Esophagus muscularis mucosa (tissue), 4 donors: ENCODE data around the gene KCNAB2. TPM values are rescaled to one million over a fixed set of nuclear protein-coding genes. Genes with fewer than 3 reads are reported as not detected.

Experiments
- DNase-seq: peaks from one replicate; pipeline ENCODE4 v3.0.0-alpha.2; 2017; ENCODE audit errors: extremely low spot score
- H3K27ac ChIP-seq, 4 donors: fragments of 200-600 bp; sonication (generic); replicated peaks in 1 of 4; 1 replicate in 3 of 4; 2 replicates in 1 of 4; pipeline ENCODE4 v1.5.1; 2016 to 2019; ENCODE audit warnings: mild to moderate bottlenecking in 1 of 4
- H3K27me3 ChIP-seq, 4 donors: fragments of 200-600 bp; sonication (generic); one replicate each; pipeline versions ENCODE4 v1.5.1 to v1.6.0; 2016 to 2019
- H3K36me3 ChIP-seq, 4 donors: fragments of 200-600 bp; sonication (generic); one replicate each; pipeline ENCODE4 v1.5.1; 2016 to 2019
- H3K4me1 ChIP-seq, 4 donors: fragments of 200-600 bp; sonication (generic); one replicate each; pipeline ENCODE4 v1.5.1; 2016 to 2019
- H3K4me3 ChIP-seq, 4 donors: fragments of 200-600 bp; sonication (generic); 1 replicate in 2 of 4; 2 replicates in 2 of 4; pipeline ENCODE4 v1.5.1; 2016 to 2019; ENCODE audit warnings: mild to moderate bottlenecking in 4 of 4, moderate library complexity in 1 of 4
- H3K9me3 ChIP-seq, 4 donors: fragments of 200-600 bp; sonication (generic); 1 replicate in 3 of 4; 2 replicates in 1 of 4; pipeline ENCODE4 v1.5.1; 2016 to 2019
- EP300 ChIP-seq: sonication (generic); formaldehyde crosslinking; IDR thresholded peaks from one replicate; pipeline ENCODE4 v1.6.1; 2017; ENCODE audit warnings: antibody characterized with exemption
- POLR2A ChIP-seq: fragments of 450-650 bp; IDR thresholded peaks from one replicate; pipeline ENCODE4 v1.6.1; 2017; ENCODE audit warnings: antibody characterized with exemption, moderate library complexity, mild to moderate bottlenecking, low read depth
- POLR2AphosphoS5 ChIP-seq, 2 donors: sonication (generic); formaldehyde crosslinking; IDR thresholded peaks; one replicate each; pipeline ENCODE4 v1.6.1; 2017; ENCODE audit warnings: antibody characterized with exemption in 2 of 2
- WGBS: methylation state at CpG from one replicate; pipeline ENCODE4 v1.1.5; 2018; 5-methylcytosine and 5-hydroxymethylcytosine counted together
- intact Hi-C: fragments of 100-400 bp; cut with DNase I; formaldehyde crosslinking; loops from one replicate; pipeline ENCODE4 v1.15.1; 2023
- total RNA-seq, 4 donors: library from RNA; depleted of rRNA; stranded (reverse); fragments of >200 nt; gene quantifications; one replicate each; pipeline versions ENCODE4 v1.1.0 to v1.2.1, GENCODE V29; 2016
- TF ChIP-seq, protein P1 (sequence below), 3 experiments: fragments of 200-600 bp in 2 of 3; fragments of 450-650 bp in 1 of 3; sonication (generic) in 2 of 3; IDR thresholded peaks; one replicate each; pipeline ENCODE4 v1.5.1; 2017 to 2019; ENCODE audit warnings: antibody characterized with exemption in 3 of 3, mild to moderate bottlenecking in 2 of 3, moderate library complexity in 1 of 3

Gene KCNAB2
- total RNA-seq, 4 donors from 2014 or later, result 10.4 to 19.3 (median 13.2) TPM

- Histone ChIP-seq H3K4me3 (no peak overlapping the region), H3K4me1 (peaks cover 0 to 5% (median 0%) of the 10 kb centered on the region in 4 donors), H3K27ac (no peak overlapping the region), H3K27me3 (no peaks in the 10 kb centered on the region), H3K9me3 (no peaks in the 10 kb centered on the region), H3K36me3 (no peaks in the 10 kb centered on the region)
- DNase-seq, result no peak
- intact Hi-C loops, result no loop called here
- TF ChIP-seq POLR2AphosphoS5 (IDR thresholded peaks at IDR 0.05) (no peak), EP300 (no peak), POLR2A (no peak)
- TF ChIP-seq, protein P1, sequence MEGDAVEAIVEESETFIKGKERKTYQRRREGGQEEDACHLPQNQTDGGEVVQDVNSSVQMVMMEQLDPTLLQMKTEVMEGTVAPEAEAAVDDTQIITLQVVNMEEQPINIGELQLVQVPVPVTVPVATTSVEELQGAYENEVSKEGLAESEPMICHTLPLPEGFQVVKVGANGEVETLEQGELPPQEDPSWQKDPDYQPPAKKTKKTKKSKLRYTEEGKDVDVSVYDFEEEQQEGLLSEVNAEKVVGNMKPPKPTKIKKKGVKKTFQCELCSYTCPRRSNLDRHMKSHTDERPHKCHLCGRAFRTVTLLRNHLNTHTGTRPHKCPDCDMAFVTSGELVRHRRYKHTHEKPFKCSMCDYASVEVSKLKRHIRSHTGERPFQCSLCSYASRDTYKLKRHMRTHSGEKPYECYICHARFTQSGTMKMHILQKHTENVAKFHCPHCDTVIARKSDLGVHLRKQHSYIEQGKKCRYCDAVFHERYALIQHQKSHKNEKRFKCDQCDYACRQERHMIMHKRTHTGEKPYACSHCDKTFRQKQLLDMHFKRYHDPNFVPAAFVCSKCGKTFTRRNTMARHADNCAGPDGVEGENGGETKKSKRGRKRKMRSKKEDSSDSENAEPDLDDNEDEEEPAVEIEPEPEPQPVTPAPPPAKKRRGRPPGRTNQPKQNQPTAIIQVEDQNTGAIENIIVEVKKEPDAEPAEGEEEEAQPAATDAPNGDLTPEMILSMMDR (IDR thresholded peaks at IDR 0.05), result no peak
- no CpG with 5 or more reads among the region's 10 CpGs for whole genome bisulfite sequencing
Observed at GRCh38 chr1:6005276-6005917, 40.3 kb upstream of the KCNAB2 start.

DNA sequence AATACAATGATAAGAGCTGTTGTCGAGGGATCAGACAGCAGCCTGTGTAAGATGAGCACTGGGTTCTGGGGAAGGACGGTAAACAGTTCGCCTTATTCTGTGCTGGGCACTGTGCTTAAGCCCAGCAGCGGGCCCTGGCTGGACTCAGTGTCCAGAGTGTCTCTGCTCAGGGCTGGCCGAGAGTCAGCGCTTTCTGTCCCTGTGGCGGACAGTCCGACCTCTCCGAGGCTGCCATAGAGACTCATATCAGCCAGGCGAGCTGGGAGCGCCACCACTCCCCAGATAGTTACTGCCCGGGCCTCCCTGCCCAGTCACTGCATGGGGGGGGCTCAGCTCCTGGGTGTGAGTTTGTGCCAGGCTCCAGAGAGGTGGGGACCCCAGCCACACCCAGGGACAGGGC is 38.8 kb upstream of the KCNAB2 start:
- Histone ChIP-seq H3K4me3 (no peak overlapping the region), H3K27me3 (no peaks in the 10 kb centered on the region), H3K36me3 (no peaks in the 10 kb centered on the region), H3K4me1 (peaks cover 0 to 5% (median 0%) of the 10 kb centered on the region in 4 donors), H3K9me3 (no peaks in the 10 kb centered on the region), H3K27ac (no peak overlapping the region)
- intact Hi-C loops, result no loop called here
- DNase-seq, result no peak
- WGBS, result 81% methylated on average over 7 of the region's 12 CpGs
- TF ChIP-seq, protein P1 (IDR thresholded peaks at IDR 0.05), result no peak
- TF ChIP-seq EP300 (no peak), POLR2AphosphoS5 (IDR thresholded peaks at IDR 0.05) (no peak), POLR2A (no peak)

- 62% methylated on average over 25 of the region's 25 CpGs for WGBS
- H3K9me3 ChIP-seq, result no peaks in the 10 kb centered on the region
- no peaks in the 10 kb centered on the region for H3K27me3 ChIP-seq
- intact Hi-C loops, result no loop called here
- DNase-seq, result no peak
- H3K27ac ChIP-seq, result no peak overlapping the region
- H3K36me3 ChIP-seq, result no peaks in the 10 kb centered on the region
- no peaks in the 10 kb centered on the region for H3K4me1 ChIP-seq
- no peak overlapping the region for H3K4me3 ChIP-seq
- TF ChIP-seq POLR2AphosphoS5 (IDR thresholded peaks at IDR 0.05) (no peak), POLR2A (no peak), EP300 (no peak)
- TF ChIP-seq, protein P1 (IDR thresholded peaks at IDR 0.05), result no peak
Observed at GRCh38 chr1:6007318-6008083, 38.2 kb upstream of the KCNAB2 start.

DNA sequence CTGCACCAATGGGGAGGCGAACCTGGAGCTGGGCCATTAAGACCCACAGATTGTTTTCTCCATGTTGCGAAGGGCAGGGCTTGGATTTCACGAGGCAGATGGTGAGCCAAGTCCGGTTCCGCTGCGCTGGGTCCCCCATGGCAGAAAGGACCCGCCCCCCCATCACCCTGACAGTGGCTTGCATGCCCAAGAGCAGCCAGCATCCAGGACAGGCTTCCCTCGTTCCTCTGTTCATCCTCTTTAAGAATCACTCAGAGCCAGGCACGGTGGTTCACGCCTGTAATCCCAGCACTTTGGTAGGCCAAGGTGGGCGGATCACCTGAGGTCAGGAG is 37.6 kb upstream of the KCNAB2 start:
- intact Hi-C loops, result no loop called here
- H3K4me1 ChIP-seq, result no peaks in the 10 kb centered on the region
- DNase-seq, result no peak
- TF ChIP-seq, protein P1 (IDR thresholded peaks at IDR 0.05), result no peak
- TF ChIP-seq POLR2AphosphoS5 (IDR thresholded peaks at IDR 0.05) (no peak), POLR2A (no peak), EP300 (no peak)
- no peak overlapping the region for H3K27ac ChIP-seq
- no peaks in the 10 kb centered on the region for H3K27me3 ChIP-seq
- H3K36me3 ChIP-seq, result peaks cover 0 to 2% (median 0%) of the 10 kb centered on the region in 4 donors
- 89% methylated on average over 10 of the region's 11 CpGs for WGBS
- H3K4me3 ChIP-seq, result no peak overlapping the region
- no peaks in the 10 kb centered on the region for H3K9me3 ChIP-seq
